AML-193 (cell line): ENCODE results near the gene EYA4.

Experiments
- DNase-seq, 2 experiments: peaks; one replicate each; lab custom pipeline; 2025; lab: John Stamatoyannopoulos, UW

EYA4 gene

DNA sequence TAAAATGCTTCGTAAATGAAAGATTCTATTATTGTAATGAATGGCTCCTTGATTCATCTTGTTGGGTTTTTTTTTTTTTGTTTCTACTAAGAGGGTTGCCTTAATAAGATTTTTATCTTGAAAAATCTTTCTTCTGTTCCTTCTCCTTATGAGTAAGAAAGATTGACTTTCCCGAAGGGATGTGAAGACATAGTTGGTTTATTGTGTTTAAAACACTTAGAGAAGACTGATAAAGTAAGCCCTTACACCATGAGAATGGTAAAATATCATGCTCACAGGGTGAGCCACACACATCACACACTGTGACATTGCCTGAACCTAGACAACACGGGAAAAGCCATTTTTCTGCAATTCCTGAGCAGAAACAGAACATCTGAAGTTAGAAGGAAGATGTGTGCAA is 330.5 kb downstream of the EYA4 start:
- no peak for DNase-seq

DNA sequence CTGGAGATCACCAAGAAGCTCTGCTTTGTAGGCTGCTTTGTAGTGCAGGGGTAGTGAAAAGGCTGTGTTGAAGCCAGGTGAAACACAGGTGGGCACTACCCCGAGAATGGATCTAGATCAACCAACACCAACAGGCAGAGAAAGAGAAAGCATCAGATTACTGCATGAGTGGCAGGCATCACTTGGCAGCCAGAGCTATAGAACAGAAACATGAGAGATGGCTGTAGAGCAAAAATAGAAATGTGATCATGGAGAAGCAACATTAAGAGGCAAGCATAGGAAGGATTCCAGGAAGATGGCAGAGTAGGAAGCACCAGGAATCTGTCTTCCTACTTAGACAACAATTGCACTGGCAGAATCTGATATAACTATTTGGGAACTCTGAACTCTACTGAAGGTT is 336.7 kb downstream of the EYA4 start:
- no peak for DNase-seq
